Breast epithelium (tissue), 3 donors: ENCODE data around the gene GAL3ST2.

Source experiments
- POLR2A ChIP-seq: fragments of 450-650 bp; IDR thresholded peaks from one replicate; pipeline ENCODE4 v1.6.1; 2016; ENCODE audit warnings: antibody characterized with exemption, mild to moderate bottlenecking, moderate library complexity
- POLR2AphosphoS5 ChIP-seq, 3 donors: sonication (generic); formaldehyde crosslinking; IDR thresholded peaks; one replicate each; pipeline ENCODE4 v1.6.1; 2017; ENCODE audit warnings: antibody characterized with exemption in 3 of 3
- TF ChIP-seq, protein P1 (sequence below), 3 donors: fragments of 450-650 bp; IDR thresholded peaks; one replicate each; pipeline ENCODE4 v1.5.1; 2016 to 2017; ENCODE audit warnings: antibody characterized with exemption in 3 of 3, mild to moderate bottlenecking in 3 of 3, moderate library complexity in 3 of 3

DNA sequence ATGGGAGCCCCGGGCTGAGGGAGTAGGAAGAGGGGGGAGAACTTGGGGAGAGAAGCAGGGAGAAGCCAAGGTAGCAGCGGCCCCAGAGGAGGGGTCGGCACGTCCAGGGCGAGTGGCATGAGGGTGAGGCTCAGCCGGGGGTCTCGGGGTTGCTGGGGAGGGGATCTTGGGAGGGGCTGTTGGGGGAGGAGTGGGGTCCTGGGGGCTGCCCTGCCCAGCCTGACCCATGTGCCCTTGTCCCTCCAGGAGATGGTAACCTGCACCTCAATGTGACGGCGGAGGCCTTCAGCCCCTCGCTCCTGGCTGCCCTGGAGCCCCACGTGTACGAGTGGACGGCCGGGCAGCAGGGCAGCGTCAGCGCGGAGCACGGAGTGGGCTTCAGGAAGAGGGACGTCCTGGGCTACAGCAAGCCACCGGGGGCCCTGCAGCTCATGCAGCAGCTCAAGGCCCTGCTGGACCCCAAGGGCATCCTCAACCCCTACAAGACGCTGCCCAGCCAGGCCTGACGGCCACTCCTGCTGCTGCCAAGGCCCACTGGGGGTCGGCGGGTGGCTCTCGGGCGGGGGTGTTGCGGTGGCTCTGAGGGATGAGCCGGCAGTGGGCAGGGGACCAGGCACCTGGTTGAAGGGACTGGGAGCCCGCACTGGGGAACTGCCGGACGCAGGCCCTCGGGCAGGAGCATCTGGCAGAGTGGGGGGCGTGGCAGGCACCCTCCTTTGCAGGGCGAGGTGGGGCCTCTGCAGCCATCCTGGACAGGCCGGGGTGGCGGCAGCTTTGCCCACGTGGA lies 9.0 kb upstream of the GAL3ST2 start:
- TF ChIP-seq, protein P1, sequence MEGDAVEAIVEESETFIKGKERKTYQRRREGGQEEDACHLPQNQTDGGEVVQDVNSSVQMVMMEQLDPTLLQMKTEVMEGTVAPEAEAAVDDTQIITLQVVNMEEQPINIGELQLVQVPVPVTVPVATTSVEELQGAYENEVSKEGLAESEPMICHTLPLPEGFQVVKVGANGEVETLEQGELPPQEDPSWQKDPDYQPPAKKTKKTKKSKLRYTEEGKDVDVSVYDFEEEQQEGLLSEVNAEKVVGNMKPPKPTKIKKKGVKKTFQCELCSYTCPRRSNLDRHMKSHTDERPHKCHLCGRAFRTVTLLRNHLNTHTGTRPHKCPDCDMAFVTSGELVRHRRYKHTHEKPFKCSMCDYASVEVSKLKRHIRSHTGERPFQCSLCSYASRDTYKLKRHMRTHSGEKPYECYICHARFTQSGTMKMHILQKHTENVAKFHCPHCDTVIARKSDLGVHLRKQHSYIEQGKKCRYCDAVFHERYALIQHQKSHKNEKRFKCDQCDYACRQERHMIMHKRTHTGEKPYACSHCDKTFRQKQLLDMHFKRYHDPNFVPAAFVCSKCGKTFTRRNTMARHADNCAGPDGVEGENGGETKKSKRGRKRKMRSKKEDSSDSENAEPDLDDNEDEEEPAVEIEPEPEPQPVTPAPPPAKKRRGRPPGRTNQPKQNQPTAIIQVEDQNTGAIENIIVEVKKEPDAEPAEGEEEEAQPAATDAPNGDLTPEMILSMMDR (IDR thresholded peaks at IDR 0.05) = no peak
- no peak for TF ChIP-seq POLR2A
- no peak for TF ChIP-seq POLR2AphosphoS5 (IDR thresholded peaks at IDR 0.05)
